CD4-positive, alpha-beta T cell treated with Interleukin-17A for 4 hours (primary cell): ENCODE data around the gene EPHA2.
"Not testable (repeated sequence)": the region's sequence is repeated elsewhere in the genome, so short reads cannot be mapped to it uniquely, and the experiment has no call there.

Experiments
- DNase-seq: peaks from one replicate; pipeline ENCODE4 v3.0.0-alpha.2; 2020; ENCODE audit warnings: mixed read lengths

EPHA2 gene

DNA sequence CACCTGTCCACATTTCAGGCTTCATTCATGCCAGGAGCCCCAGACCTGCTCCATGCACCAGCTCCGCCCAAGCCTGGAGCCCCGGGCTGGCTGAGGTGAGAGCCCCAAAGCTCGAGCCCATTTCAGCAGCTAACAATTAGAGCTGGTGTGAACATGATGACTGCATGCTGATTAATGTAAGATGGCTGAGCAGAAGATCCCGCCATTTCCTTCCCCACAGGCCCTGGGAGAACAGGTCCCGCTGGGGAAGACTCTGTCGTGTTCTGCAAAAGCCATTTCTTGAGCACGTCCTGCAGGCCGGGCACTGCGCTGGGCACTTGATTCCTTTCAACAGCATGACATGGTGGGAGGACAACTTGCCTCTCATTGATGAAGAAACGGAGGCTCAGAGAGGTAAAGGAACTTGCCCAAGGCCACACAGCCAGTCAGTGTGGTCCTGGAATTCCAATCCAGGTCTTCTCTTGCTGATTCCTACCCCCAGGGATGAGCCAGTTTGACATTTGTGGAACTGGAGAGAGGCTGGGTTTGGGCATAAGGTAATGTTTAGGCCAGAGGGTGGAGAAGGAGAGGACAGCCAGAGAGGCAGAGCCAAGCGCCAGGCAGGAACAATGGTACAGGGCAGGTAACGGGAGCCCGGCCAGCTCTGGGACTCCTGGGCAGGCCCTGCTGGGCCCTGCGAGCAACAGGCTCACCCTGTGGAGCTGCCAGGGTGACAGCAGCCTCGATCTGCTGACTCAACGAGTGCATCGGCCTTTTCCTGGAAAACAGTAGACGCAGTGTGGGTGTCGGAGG is 28.1 kb upstream of the EPHA2 start:
- no peak for DNase-seq

DNA sequence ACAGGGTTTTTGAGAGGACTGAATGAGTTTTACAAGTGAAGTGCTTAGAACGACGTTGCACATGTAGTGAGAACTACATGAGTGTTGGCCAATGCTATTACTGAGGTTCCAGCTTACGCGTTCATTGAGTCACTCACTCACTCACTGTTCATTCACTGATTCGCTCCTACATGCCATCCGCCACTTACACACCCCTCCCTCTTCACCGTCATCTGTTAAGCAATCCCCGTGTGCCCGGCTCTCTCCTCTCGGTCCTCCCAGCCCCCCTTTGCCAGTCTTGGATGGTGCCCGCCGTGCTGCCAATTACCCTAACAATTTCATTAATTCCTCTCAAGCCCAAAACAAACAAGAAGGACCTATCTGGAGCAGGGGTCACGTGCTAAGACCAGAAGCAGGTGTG is 27.3 kb upstream of the EPHA2 start:
- DNase-seq = no peak

DNA sequence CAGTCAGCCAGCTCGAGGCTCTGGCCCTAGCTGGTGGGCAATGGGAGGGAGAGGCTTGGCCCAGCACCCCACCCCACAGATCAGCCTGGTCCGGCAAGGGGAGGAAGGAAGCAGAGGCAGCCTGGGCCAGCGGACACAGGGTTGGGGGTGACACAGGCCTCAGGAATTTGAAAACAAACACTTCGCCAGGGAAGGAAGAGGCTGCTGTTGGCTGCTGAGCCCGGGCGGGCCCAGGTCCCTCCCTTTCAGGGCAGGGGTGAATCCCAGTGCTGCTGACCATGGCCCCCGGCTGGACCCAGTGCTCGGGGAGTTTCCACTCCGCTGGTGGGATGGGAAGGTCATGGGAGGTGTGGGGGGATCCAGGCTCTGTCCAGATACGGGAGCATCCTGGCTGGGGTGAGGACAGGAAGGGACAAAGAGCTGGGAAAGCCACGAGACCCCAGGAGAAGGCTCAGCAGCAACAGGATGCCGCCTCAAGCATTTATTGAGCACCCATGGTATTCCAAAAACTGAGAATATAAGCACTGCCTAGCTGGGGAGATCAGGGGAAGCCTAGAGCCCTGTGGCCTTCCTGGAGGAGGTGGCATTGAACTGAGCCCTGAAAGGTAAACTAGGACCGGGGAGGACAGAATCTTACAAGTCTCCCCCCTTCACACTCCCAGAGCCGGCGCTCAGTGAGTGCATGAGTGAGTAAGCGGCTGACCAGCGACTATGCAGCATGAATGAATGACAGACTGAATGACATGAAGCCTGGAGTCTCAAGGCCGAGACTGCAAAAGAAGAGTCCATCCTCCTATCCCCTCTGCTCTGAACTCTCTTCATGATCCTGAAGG is 26.2 kb upstream of the EPHA2 start:
- no peak for DNase-seq

DNA sequence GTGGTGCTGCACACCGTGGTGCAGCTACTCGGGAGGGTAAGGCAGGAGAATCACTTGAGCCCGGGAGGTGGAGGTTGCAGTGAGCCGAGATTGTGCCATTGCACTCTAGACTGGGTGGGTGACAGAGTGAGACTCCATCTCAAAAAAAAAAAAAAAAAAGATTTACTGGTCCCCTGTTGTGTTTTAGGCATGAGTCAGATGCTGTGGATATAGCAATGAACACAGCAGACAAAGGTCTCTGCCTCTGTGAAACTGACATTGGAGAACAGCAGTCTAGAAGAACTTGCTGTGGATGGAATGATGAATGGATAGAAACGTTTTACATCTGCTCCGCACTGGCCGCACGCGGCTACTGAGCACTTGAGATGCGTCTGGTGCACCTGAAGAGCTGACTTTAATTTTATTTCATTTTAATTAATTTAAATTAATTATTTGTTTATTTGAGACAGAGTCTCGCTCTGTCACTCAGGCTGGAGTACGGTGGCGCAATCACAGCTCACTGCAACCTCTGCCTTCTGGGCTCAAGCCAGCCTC is 24.5 kb upstream of the EPHA2 start:
- DNase-seq = no peak

DNA sequence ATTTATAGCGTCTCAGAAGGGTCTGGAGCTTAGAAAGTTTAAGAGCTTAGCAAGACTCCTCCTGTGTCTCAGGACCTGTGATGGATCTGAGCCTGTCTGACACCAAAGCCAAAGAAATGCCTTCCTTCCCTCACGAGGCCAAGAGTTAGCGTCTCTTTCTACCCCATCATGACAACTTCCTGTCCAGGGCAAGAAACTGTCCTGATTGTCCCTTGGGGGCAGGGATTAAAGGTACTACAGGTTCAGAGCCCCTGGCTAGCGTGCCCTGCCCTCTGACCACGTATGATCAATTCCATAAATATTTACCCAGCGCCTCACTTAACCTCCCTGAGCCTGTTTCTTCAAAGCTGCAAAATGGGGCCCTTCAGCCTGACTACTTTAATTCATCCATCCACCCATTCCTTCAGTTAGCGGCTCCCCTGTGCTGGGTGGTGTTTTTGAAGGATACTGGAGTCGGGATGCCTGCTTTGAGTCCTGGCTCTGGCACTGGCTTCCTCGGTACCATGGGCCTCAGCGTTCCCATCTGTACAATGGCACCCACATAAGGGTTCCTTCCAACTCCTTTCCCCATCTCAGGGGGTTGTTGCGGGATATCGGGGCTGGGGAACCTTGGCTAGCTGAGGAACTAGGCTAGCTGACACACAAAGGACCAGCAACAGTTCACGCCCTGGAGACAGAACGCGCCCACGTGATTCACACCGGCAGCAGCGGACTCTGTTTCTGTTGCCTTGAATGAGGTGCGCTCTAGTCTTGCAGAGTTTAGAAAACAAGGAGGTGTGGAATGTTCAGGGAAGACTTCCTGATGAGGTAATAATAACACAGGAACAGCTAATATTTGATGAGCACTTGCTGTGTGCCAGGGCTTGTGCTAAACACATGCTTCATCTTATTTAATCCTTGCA is 23.0 kb upstream of the EPHA2 start:
- no peak for DNase-seq

DNA sequence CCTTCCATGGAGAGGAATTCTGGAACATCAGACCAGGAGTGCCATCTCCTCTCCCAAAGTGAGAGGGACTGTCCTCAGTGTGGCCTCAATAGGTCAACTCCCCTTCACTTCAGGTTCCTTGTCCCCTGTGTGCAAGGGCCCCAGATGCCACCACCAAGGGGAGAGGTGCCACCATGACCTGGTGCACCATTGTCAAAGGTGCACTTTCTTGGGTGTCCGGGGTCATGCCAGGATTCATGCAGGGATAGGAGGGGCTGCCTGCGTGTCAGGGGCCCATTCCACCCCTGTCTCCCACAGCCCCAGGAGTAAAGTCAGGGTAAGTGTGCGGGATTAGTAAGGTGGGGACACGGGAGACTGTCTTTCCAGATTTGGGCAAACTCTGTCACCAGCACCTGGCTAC is 21.4 kb upstream of the EPHA2 start:
- DNase-seq = no peak

DNA sequence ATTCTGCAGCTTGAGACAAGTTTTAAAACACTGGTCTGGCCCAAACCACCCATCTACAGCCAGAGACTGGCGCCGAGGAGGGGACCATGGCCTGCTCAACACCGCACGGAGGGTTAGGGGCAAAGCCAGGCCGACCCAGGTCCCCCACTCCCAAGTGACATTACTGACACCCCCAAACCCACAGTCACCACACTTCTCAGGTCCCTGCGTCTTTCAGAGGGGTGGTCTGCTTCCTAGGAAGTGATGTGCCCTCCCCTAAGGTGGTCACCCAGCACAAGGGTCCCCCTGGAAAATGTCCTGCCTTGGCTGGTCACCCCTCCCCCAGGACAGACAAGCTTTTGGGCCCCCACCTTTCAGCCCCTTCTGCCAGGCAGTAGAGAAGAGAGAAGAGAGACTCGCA is 20.8 kb upstream of the EPHA2 start:
- DNase-seq = no peak

DNA sequence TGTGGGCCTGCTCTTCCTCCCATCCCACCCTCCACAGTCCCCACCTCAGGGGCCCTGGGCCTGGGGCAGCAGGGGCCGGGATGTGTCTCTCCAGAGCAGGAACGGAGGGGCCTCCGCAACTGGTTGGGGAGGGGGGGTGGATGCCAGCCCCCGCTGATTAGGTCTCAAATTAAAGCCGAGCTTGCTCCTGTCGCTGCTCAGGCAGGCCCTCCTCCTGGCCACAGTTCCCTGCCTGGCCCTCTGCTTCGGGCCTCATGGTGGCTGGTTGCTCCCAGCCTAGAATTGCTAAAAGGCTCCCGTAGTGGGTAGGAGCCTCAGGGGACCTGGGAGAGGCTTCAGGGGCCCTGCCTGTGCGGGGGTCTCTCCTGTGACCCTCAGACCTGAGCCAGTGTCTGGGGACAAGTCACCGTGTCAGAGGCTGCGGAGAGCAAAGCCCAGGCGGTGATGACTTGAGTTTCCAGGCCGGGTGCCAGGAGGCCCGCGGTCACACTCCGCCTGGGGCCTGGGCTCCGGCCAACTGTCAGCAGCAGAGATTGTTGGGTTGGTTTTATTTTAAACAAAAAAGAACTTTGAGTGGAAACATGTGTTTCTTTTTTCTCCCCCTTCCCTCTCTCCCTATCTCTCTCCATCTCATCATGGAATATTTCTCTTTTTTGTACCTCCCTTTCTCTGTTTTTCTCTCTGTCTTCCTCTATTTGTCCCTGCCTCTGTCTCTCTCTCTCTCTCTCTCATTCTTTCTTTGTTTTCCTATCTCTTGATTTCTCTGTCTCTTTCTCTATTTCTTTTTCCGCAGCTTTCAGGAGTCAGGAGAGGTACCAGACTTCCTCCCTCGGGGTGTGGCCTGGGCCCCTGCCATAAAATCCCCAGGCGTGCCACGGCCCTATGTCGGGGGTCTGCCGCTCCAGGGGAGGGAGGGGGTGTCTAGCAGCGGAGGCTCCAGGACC is 20.0 kb upstream of the EPHA2 start:
- no peak for DNase-seq

DNA sequence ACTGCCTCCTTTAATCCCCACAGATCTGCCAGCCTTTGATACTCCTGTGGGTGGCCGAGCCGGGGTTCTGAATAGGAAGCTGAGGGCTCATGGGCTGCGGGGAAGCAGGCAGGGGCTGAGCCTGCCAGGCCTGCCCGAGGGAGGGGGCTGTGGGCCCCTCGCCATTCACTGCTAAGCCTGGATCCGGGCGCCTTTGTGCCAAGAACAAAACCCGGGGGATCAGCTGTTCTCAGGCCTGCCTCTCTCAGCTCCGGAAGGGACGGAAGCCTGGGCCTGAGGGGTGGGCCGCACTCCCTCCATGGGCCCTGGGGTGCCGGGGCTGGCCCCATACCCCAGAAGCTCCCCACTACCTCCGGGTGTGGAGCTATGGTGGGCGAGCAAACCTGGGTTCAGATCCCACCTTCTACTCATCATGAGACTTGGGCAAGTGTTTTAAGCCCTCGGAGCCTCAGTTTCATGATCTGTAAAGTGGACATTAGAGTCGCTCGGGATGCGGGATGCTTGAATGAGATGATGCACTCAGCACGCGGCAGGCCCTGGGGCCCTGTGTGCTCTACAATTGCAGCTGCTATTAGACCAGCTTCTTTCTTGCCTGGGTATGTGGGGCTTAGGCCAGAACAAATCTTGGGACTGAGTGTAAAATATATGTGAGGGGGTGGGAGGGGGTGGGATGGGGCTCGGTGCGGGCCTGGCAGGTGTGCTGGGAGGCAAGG is 19.2 kb upstream of the EPHA2 start:
- DNase-seq = no peak

DNA sequence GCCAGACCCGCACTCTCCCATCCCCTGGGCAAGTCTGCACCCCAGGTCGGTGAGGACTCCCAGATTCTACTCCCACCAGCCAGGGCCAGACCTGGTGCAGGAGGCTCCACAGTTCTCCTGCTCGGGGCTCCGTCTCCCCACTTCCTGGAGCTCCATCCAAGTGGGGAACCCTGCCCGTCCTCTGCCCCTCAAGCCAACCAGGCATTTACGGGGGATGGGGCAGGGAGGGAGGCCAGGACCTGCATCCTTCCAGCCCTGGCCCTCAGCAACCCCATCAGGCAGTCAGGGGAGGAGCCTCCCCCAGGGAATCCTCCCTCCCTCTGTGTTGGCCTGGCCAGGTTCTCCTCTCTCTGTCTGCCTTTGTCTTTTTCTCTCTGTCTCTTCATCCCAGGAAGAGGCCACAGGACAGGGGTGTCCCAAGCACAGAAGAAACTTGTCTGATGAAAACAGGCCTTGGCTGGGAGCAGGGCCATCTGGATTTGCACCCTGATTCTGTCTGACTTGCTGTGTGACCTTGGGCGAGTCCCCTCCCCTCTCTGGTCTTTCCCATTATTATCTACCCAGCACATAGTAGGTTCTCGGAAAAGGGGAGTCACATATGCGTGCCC is 18.5 kb upstream of the EPHA2 start:
- no peak for DNase-seq

DNA sequence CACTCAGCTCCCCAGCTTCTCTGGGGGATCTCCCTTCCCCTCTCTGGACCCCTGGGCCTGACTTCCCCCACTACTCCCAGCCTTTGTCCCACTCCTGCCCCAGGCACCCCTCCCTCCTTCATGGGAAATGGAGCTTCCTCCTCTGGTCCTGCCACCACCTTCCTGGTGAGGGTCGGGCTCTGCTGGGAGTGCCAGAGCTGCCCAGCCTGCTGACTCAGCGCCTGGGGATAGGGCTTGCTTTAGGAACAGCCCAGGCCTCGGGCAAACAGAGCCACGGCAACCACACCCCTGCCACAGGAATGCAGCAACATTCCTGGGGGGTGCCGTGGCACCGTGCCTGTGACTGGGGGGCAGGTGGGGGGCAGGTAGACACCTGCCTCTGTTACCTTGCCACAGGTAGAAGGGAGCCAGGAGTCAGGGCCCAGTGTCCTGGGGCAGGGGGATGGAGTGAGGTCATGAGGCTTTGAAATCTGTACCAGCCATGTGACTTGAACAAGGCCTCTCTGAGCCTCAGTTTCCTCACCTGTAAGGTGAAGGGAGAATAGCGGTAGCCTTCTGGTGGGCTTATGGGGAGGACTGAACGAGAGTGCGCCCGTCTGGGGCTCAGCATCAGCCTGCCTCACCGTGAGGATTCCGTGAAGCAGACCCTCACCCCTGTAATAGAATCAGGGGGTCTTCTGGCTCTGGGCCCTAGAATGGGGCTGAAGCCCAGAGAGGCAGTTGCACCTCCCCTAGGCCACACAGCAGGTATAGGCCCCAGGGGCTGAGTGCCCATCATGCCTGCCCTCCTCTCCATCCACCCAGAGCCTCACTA is 17.8 kb upstream of the EPHA2 start:
- DNase-seq = no peak

DNA sequence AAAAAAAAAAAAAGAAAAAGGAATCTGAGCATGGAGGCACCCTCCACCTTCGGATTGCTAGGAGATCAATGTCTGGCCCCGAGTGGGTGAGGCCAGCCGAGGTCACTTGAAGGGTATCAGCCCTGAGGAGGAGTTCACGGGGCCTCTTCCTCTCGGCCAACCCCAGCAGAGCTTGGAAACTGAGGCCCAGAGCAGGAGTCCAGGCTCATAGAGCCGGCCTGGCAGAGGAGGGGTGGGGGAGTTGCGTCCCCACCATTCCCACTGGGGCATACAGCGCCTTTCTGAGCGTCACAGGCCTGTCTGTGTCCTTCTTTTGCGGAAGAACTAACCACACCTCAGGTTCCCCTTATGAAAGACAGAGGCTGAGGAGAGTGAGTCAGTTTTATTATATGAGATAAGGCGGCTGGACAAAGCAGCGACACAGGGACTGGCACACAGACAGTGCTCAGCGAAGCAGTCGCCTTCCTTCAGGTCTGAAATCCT is 17.1 kb upstream of the EPHA2 start:
- no peak for DNase-seq

DNA sequence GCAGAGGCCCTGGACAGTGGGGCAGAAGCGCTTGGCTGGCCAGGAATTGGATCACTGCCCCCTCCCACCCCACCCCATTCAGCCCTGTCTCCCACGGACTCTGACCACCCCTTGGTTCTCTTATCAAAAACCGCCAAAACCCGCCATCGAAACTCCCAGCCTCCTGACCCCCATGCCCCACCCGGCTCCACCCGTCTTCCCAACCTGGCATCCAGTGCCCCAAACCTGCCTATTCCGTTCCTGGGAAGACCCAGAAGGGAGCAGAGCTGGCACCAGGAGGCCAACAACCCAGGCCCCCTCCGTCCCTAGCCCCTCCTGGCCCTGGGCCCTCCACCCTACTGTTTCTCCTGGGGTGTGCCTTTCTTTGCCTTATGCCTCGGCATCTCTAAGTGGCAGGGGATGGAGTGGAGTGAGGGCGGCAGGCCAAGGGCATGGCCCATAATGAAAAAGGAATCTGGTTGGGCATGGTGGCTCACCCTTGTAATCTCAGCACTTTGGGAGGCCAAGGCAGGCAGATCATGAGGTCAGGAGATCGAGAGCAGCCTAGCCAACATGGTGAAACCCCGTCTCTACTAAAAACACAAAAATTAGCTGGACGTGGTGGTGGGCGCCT is 16.5 kb upstream of the EPHA2 start:
- no peak for DNase-seq

DNA sequence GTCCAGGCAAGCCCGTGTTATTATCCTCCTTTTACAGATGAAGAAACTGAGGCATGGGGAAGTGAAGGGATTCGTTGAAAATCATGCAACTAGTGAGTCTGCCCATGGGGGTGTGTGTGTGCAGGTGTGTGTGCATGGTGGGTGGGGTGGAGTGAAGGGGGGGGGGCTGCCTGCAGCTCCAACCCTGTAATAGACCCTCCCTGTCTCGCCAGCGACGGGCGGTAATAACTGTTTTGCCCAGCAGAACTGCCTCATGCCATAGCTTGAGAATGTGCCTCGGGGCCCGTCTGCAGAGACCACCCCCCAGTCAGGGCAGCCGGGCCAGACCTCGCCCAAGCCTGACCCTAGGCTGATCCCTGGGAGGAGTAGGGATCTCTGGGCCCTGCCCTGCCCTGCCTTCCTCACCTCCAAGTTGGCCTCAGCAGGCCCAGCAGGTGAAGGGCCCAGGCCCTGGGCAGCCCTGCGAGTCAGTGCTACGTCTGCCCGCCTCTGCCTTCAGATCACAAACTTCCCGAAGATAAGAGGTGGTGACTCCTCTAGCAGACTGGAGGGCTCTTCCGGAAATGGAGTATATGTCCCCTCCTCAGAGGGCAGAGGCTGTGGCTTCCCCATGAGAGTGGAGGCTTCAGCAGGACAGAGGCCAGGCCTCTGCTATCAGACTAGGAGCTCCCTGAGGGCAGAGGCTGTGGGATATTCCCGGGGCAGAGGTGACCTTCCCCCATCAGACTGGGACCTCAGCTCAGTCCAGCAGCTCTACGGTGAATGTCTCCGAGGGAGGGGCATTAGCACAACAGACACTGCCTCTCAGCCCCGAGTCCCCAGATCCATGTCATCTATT is 15.7 kb upstream of the EPHA2 start:
- no peak for DNase-seq

DNA sequence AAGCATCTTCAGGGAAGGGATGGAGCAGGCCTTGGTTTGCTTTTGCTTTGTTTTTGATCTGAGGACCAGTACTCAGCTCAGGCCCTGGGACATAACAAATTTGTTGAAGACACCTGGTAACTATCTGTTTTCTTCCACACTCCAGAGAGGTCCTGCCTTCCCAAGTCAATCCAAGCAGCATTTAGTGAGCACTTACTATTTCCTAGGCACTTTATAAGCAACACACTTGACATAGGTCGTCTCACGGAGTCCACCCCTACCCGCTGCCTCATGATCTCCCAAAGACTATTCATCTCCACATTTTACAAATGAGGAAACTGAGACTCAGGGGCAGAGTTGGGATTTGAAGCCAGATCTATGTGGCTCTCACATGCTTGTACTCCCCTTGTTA is 14.4 kb upstream of the EPHA2 start:
- DNase-seq = no peak

DNA sequence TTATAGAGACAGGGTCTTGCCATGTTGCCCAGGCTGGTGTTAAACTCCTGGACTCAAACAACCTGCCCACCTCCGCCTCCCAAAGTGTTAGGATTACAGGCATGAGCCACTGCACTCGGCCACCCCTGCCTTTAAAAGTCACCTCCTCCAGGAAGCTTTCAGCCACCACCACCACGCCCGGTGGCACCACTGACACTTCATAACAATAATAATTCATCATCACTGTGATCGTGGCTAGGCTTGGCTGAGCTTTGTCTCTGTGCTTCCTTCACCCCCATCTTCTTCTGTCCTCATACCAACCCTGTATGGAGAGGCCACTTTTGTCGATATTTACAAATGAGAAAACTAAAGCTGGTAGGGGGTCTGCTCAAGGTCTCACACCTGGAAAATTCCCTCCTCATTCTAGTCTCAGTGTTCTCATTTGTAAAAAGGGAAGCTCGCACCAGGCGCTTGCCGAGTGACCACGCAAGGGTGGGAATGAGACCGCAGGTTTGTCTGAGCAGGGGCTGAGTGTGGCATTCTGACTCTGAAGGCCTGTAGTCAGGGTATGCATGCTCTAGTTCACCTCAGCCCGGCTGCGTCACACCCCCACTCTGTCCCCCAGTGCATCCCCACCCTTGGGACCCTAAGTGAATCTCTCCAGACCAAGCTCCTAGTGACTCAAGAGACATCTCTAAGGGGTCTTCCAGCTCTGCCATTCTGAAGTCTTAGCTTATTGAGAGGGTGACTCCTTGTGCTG is 12.9 kb upstream of the EPHA2 start:
- peak; percentile 33 for DNase-seq

DNA sequence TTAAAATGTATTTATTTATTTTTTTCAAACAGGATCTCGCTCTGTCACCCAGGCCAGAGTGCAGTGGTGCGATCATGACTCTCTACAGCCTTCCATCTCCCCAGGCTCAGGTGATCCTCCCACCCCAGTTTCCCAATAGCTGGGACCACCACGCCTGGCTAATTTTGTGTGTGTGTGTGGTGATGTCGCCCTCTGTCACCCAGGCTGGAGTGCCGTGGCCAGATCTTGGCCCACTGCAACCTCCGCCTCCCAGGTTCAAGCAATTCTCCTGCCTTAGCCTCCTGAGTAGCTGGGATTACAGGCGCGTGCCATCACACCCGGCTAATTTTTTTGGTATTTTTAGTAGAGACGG is 12.3 kb upstream of the EPHA2 start:
- not testable (repeated sequence) for DNase-seq
